ENCODE data around the gene RABEP1. TPM values are rescaled to one million over a fixed set of nuclear protein-coding genes. Genes with fewer than 3 reads are reported as not detected.
A peak's percentile ranks its signal among the peaks of the same experiment; 100 is the strongest.

The RABEP1 gene
- total RNA-seq, 1 donor from 2014 or later, result 57.3 TPM

DNA sequence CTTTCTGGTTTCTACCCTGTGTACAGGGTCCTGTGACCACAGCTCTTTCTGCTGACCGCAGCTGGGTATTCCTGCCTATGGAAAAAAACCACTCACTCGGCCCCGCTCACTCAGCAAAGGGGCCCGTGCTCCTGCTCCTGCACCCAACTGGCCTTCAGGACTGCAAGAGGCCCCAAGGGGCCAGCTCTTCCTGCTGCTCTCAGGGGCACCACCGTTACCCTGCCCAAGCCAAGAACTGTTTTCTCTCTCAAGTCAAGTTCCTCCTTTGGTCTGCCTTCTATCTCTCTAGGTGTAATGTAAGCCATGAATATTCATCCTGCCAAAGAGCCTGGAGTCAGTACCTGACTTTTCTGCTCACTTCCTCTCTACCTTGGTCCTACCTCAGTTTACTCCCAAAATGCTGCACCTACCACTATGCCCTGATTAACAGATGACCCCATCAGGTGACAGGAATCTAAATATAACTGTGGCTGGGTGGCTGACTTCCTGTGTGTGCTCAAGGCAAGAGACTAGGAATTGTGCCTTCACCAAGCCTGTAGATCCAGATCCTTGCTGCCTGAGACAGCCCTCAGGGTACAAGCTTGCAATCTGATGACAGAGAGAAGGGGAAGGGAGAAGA, 27.1 kb upstream of the RABEP1 start:
- Mint-ChIP-seq H3K27ac (no peak overlapping the region), H3K9me3 (no peaks in the 10 kb centered on the region), H3K36me3 (ENCODE audit: low read depth) (no peaks in the 10 kb centered on the region)

DNA sequence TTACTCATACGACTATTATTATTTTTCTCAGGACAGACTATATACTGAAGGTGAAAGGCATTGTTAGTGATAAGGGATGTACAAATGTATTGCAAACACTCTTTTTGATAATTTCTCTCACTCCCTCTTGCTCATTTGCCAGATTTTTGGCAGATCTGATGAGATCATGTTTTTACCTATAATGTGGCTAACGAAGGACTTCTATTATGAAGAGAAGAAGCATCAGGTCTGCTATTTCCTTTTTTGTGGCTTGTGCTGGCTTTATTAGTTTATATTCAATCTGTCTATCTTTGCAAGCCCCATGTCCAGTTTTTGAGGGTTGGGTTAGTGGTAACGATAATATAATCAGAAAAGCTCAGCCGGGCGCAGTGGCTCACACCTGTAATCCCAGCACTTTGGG, 25.0 kb upstream of the RABEP1 start:
- no peak for DNase-seq
- peaks cover 6% of the 10 kb centered on the region for H3K4me1 Mint-ChIP-seq
- intact Hi-C loops (cut with micrococcal nuclease), result no loop called here
- no peaks in the 10 kb centered on the region for H3K9me3 Mint-ChIP-seq
- no peaks in the 10 kb centered on the region for H3K36me3 Mint-ChIP-seq (ENCODE audit: low read depth)
- H3K4me3 Mint-ChIP-seq, result no peak overlapping the region
- no peak overlapping the region for H3K27ac Mint-ChIP-seq
- peaks cover 2% of the 10 kb centered on the region for H3K27me3 Mint-ChIP-seq

More for the DNA sequence above, 27.1 kb upstream of the RABEP1 start:
- Mint-ChIP-seq H3K4me3 (no peak overlapping the region), H3K27me3 (peaks cover 2% of the 10 kb centered on the region), H3K4me1 (peaks cover 6% of the 10 kb centered on the region)
- intact Hi-C loops (cut with micrococcal nuclease), result no loop called here
- DNase-seq, result no peak

DNA sequence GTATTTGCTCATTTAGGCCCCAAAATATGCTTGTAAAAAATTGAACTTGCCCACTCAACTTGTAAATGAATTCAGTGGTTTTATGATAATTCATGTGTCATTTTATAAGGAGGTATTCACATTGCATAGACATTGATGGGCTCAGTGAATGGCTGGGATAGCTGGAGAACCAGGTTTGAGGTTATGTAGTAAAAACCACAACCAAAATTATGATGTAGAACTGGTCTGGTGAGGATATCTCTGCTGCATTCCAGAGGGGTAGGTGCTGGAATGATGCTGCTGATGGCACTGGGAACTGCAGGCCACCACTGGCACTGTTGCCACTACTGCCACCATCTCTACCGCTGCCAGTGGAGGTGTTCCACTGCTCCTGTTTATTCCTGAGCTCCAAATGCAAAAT, 21.5 kb upstream of the RABEP1 start:
- Mint-ChIP-seq H3K36me3 (ENCODE audit: low read depth) (no peaks in the 10 kb centered on the region), H3K27ac (no peak overlapping the region), H3K9me3 (no peaks in the 10 kb centered on the region), H3K27me3 (peaks cover 2% of the 10 kb centered on the region), H3K4me3 (no peak overlapping the region), H3K4me1 (no peaks in the 10 kb centered on the region)
- intact Hi-C loops (cut with micrococcal nuclease), result no loop called here
- DNase-seq, result no peak

DNA sequence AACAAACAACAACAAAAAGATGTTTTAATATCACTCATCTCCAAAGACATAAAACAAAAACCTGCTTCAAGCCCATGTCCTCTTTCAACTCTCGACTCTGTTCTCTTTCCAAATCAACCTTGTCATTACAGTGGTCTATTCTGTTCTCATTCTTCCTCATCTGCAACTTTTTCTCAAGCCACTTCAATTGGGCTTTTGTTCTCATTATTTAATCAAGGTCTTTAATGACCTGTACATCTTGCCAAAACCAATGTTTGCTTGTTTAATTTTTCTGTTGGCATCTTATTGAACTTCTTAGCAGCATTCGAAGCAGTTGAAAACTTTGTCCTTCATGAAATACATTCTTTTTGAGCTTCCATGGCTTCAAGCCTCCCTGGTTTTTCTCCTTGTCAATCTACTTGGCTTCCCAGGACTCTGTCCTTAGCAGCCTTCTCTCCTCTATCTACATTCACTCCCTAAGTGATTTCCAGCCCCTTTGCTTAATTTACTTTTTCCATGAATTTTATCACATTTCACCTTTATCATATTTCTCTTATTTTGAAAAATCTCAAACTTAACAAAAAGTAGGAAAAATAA, 19.6 kb upstream of the RABEP1 start:
- Mint-ChIP-seq H3K27ac (no peak overlapping the region), H3K4me3 (no peak overlapping the region), H3K4me1 (no peaks in the 10 kb centered on the region), H3K36me3 (ENCODE audit: low read depth) (no peaks in the 10 kb centered on the region), H3K9me3 (no peaks in the 10 kb centered on the region), H3K27me3 (peaks cover 2% of the 10 kb centered on the region)
- DNase-seq, result no peak
- intact Hi-C loops (cut with micrococcal nuclease), result no loop called here

DNA sequence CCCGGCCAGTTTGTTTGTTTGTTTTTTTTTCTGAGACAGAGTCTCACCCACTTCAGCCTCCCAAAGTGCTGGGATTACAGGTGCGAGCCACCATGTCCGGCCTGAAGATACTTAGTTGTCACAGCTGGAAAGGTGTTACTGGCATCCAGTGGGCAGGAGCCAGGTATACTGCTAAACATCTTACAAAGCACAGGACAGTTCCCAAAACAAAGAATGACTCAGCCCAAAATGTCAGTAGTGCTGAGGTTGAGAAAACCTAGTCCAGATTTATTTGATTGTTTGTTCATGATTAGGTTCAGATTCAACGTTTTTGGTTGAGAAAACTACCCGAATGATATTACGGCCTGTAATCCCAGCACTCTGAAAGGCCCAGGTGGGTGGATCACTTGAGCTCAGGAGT, 18.6 kb upstream of the RABEP1 start:
- Mint-ChIP-seq H3K4me1 (no peaks in the 10 kb centered on the region), H3K9me3 (no peaks in the 10 kb centered on the region)
- no peak for DNase-seq

DNA sequence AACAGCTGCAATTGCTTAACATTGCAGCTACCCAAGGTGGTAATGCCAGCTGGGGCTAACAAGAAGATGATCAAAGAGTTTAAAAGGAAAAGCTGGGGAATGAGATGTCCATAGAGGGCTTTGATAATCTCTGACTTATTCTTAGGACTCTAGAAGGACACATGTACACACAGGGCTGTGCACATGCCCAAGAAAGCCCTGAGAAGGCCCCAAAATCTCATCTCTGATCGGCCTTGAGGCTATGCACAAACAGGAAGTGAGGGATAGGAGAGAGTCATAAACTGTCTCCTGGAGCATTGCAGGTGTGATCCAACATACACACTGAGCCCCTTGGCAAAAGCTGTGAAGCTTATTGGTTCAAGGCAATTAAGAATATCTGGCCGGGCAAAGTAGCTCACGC, 17.2 kb upstream of the RABEP1 start:
- Mint-ChIP-seq H3K4me1 (no peaks in the 10 kb centered on the region), H3K4me3 (no peak overlapping the region), H3K27me3 (no peaks in the 10 kb centered on the region), H3K36me3 (ENCODE audit: low read depth) (no peaks in the 10 kb centered on the region), H3K27ac (no peak overlapping the region), H3K9me3 (no peaks in the 10 kb centered on the region)
- intact Hi-C loops (cut with micrococcal nuclease), result no loop called here
- no peak for DNase-seq

More for the DNA sequence above, 18.6 kb upstream of the RABEP1 start:
- Mint-ChIP-seq H3K36me3 (ENCODE audit: low read depth) (no peaks in the 10 kb centered on the region), H3K27me3 (peaks cover 2% of the 10 kb centered on the region), H3K27ac (no peak overlapping the region), H3K4me3 (no peak overlapping the region)
- intact Hi-C loops (cut with micrococcal nuclease), result no loop called here

DNA sequence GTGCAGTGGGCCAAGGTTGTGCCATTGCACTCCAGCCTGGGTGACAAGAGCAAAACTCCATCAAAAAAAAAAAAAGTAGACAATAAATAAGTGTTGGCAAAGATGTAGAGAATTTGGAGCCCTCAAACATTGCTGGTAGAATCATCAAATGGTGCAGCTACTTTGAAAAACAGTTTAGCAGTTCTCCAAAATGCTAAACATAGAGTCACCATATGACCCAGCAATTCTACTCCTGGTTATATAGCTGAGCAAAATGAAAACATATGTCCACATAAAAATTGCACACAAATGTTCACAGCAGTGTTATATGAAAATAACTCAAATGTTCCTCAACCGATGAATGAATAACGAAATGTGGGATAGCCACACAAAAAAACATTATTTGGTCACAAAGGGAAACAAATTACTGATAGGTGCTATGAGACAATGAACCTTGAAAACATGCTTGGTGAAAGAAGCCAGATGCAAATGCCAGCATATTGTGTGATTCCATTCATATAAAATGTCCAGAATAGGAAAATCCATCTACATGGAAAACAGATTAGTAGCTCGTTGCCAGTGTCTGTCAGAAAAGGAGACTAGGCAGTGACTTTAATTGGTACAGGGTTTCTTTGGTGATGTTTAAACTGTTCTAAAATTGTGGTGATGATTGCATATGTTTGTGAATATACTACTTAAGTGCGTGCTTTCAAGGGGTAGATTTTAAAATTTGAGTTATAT, 12.7 kb upstream of the RABEP1 start:
- H3K4me3 Mint-ChIP-seq, result no peak overlapping the region
- H3K9me3 Mint-ChIP-seq, result no peaks in the 10 kb centered on the region
- intact Hi-C loops (cut with micrococcal nuclease), result no loop called here
- H3K27me3 Mint-ChIP-seq, result no peaks in the 10 kb centered on the region
- H3K4me1 Mint-ChIP-seq, result peaks cover 6% of the 10 kb centered on the region
- H3K36me3 Mint-ChIP-seq (ENCODE audit: low read depth), result no peaks in the 10 kb centered on the region
- no peak overlapping the region for H3K27ac Mint-ChIP-seq
- no peak for DNase-seq

DNA sequence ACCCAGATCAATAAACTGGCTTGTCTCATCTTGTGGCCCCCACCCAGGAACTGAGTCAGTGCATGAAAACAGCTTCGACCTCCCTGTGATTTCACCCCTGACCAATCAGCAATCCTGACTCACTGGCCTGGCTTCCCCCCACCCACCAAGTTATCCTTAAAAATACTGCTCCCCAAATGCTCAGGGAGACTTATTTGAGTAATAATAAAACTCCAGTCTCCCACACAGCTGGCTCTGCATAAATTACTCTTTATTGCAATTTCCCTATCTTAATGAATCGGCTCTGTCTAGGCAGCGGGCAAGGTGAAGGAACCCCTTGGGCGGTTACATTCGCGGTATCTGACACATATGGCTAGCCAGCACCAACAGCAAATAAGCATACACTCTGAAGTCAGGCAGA, 9.8 kb upstream of the RABEP1 start:
- H3K4me3 Mint-ChIP-seq, result peak overlapping the region; percentile 4
- no peak for DNase-seq
- H3K9me3 Mint-ChIP-seq, result no peaks in the 10 kb centered on the region
- H3K27me3 Mint-ChIP-seq, result no peaks in the 10 kb centered on the region
- peaks cover 6% of the 10 kb centered on the region for H3K4me1 Mint-ChIP-seq
- no peaks in the 10 kb centered on the region for H3K36me3 Mint-ChIP-seq (ENCODE audit: low read depth)
- intact Hi-C loops (cut with micrococcal nuclease), result no loop called here
- H3K27ac Mint-ChIP-seq, result no peak overlapping the region

DNA sequence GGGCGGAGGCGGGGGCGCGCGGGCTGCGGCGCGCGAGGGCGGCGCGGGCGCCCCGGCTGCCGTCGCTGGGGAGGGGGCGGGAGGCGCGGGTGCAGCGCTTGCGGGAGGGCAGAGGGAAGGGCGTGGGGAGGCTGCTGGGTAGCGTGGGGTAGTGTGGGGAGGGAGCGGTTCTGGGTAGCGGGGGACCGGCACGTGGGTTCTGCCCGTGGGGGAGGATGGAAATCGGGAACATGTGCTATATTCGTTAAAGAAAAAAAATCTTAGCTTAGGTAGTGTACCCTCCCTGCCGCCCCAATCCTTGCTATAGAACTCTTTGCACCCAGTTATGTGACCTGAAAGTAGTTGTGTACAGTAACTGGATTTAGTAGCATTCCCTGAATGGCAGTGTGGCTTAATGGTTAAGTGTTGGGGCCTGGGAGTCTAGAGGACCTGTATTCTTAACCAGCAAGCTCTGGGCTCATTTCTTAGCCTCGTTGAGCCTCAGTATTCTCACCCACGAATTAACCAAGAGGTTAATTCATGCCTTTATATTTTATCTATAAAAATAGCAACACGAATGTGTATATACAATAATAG, 646 bp downstream of the RABEP1 start:
- Mint-ChIP-seq H3K27ac (peak overlapping the region; percentile 94), H3K4me1 (peaks cover 23% of the 10 kb centered on the region), H3K36me3 (ENCODE audit: low read depth) (peaks cover 22% of the 10 kb centered on the region), H3K4me3 (peak overlapping the region; percentile 91), H3K27me3 (peaks cover 2% of the 10 kb centered on the region), H3K9me3 (no peaks in the 10 kb centered on the region)
- no peak for DNase-seq
- intact Hi-C loops (cut with micrococcal nuclease), result loop anchor here (5.0 to 10.0 kb wide), 2 partner anchors 152 to 205 kb away; partner anchors contain the start of genes C1QBP, DERL2 and MIS12

DNA sequence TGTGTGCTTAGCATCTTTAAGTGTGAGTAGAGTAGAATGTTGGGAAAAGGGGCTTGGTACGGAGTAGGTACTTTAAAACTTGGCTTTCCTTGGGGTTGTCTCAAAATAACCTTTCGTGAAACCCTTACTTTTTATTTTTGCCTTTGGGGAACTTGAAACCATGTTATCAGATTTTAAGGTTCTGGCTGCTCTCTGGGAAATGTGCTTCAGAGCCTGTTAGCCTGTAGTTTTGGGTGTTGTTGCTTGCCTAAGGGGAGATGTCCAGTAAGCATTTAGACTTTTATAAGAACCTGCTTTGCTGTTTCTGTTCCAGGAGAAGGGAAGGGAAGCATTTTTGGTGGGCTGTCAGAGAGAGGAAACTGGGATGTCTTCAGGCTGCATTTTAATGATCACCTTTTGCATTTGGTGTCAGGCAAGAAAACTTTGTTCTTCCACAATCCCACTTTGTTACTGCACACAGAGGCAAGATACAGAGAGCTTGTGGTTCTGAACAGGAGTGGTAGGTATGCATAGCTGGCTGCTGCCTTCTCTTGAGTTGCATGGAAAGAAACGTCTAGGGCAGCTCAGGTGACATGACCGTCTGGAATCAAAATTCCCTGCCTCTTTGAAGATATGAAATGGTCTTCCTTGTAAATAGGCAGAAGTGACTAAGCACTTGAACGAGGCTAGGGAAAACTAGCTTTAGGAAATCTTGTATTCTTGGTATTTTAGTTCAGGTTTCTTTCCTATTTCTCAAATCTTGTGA, 1.7 kb downstream of the RABEP1 start:
- Mint-ChIP-seq H3K27ac (peak overlapping the region; percentile 75), H3K4me1 (peaks cover 29% of the 10 kb centered on the region), H3K4me3 (peak overlapping the region; percentile 91), H3K9me3 (no peaks in the 10 kb centered on the region), H3K27me3 (peaks cover 2% of the 10 kb centered on the region), H3K36me3 (ENCODE audit: low read depth) (peaks cover 25% of the 10 kb centered on the region)
- no peak for DNase-seq
- intact Hi-C loops (cut with micrococcal nuclease), result loop anchor here (5.0 to 10.0 kb wide), 2 partner anchors 151 to 204 kb away; partner anchors contain the start of genes C1QBP, DERL2 and MIS12

DNA sequence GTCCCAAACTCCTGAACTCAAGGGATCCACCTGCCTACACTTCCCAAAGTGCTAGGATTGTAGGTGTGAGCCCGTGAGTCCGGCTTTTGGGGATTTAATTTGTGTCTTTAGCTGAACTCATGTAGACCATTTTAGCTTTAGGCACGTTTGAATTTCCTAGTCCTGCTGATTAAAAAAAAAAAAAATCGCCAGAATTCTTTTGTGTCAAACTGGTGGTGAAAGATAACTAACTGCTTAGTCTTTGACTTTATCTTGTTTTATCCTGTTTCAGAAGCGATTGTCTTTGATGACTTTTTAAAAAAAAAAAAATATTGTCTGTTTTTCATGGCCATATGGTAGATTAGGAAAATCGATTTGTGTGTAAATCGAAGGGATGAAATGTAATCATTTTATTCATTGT, 2.6 kb downstream of the RABEP1 start:
- no peak overlapping the region for H3K27ac Mint-ChIP-seq

DNA sequence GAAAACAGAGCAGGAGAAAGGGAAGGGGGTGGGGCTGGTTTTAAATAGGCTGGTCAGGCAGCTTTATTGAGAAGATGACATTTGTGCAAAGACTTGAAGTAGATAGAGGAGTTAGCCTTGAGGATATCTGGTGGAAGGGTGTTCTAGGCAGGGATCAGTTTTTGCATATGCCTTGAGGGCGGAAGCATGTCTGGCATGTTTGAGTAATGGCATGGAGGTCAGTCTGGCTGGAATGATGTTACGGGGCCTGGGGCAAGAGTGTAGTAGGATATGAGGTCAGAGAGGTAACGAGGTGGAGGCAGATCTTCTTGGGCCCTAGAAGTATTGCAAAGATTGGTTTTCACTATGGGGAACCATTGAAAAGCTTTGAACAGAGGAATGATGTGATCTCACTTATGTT, 4.8 kb downstream of the RABEP1 start:
- no peak for DNase-seq
- Mint-ChIP-seq H3K9me3 (no peaks in the 10 kb centered on the region), H3K4me1 (peaks cover 33% of the 10 kb centered on the region), H3K4me3 (no peak overlapping the region), H3K36me3 (ENCODE audit: low read depth) (peaks cover 27% of the 10 kb centered on the region), H3K27me3 (peaks cover 2% of the 10 kb centered on the region), H3K27ac (no peak overlapping the region)
- intact Hi-C loops (cut with micrococcal nuclease), result loop anchor here (10.0 kb wide), 1 partner anchor 148 kb away; the partner anchor contains the start of gene C1QBP

More for the DNA sequence above, 2.6 kb downstream of the RABEP1 start:
- Mint-ChIP-seq H3K36me3 (ENCODE audit: low read depth) (peaks cover 27% of the 10 kb centered on the region), H3K9me3 (no peaks in the 10 kb centered on the region), H3K4me1 (peaks cover 33% of the 10 kb centered on the region), H3K4me3 (no peak overlapping the region), H3K27me3 (peaks cover 2% of the 10 kb centered on the region)
- no peak for DNase-seq
- intact Hi-C loops (cut with micrococcal nuclease), result loop anchor here (5.0 to 10.0 kb wide), 2 partner anchors 150 to 203 kb away; partner anchors contain the start of genes C1QBP, DERL2 and MIS12

DNA sequence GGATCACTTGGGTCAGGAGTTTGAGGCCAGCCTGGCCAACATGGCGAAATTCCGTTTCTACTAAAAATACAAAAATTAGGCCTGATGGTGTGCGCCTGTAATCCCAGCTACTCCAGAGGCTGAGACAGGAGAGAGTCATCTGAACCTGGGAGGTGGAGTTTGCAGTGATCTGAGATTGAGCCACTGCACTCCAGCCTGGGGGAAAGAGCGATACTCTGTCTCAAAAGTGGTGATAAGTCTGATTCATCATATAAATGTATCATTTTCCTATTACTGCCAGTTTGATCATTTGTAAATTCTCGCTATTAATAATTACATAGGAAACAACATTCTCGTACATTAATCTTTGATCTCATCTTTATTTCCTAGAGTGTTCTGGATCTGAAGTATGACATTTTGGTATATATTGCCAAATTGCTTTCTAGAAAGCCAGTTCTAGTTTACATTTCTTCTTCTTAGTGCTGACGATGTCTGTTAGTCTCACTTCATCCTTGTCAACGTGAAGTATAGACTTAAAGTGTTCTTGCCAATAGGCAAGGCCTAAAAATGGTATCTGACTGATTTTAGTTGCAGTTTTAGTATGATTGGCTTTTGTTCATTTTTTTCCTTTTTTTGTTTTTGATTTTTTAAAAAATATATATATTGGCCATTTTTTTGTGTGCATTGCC, 9.7 kb downstream of the RABEP1 start:
- no peak for DNase-seq
- H3K27me3 Mint-ChIP-seq, result no peaks in the 10 kb centered on the region

More for the DNA sequence above, 9.7 kb downstream of the RABEP1 start:
- Mint-ChIP-seq H3K9me3 (no peaks in the 10 kb centered on the region), H3K4me1 (peaks cover 15% of the 10 kb centered on the region), H3K36me3 (ENCODE audit: low read depth) (peaks cover 16% of the 10 kb centered on the region), H3K4me3 (no peak overlapping the region), H3K27ac (no peak overlapping the region)
- intact Hi-C loops (cut with micrococcal nuclease), result no loop called here

Measured in activated CD4-positive, alpha-beta T cell treated with anti-CD3 and anti-CD28 coated beads, Interleukin-2, amount 10 ng/mL, durations not matched to agents 24 days and 14 days (primary cell).